ENCODE measurements around the gene BCL2L1. TPM values are rescaled to one million over a fixed set of nuclear protein-coding genes. Genes with fewer than 3 reads are reported as not detected.

BCL2L1 gene
- total RNA-seq, 1 donor from 2014 or later: 136 TPM

DNA sequence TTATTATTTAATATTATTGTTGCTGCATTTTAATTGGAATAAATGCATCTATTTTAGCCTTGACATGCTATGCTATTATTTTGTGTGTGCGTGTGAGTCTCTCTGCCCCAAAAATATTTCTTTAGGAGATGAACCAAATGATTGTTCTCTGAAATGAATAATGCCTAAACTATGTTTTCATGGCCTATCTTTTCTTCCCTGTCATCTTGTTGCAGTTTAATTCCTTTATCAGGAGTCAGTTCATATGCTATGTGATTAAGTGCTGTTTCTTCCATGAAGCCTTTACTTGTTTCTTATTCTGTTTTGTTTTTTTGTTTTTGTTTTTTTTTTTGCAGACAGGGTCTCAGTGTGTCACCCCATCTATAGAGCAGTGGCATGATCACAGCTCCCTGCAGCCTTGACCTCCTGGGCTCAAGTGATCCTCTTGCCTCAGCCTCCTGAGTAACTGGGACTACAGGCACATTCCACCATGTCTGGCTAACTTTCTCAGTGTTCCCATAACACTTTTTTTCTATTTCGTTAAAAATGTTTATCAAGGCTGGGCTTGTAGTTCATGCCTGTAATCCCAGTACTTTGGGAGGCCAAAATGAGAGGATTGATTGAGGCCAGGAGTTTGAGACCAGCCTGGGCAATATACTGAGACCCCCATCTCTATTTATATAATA is 42.1 kb upstream of the BCL2L1 start:
- Mint-ChIP-seq H3K27me3 (ENCODE audit: unreplicated experiment) (no peaks in the 10 kb centered on the region), H3K4me1 (ENCODE audit: low read depth, unreplicated experiment) (no peaks in the 10 kb centered on the region), H3K36me3 (ENCODE audit: unreplicated experiment) (no peaks in the 10 kb centered on the region), H3K9me3 (ENCODE audit: unreplicated experiment) (peaks cover 2% of the 10 kb centered on the region), H3K4me3 (ENCODE audit: unreplicated experiment) (no peak overlapping the region), H3K27ac (ENCODE audit: unreplicated experiment) (no peak overlapping the region)
- DNase-seq: no peak
- TF ChIP-seq, protein P1, sequence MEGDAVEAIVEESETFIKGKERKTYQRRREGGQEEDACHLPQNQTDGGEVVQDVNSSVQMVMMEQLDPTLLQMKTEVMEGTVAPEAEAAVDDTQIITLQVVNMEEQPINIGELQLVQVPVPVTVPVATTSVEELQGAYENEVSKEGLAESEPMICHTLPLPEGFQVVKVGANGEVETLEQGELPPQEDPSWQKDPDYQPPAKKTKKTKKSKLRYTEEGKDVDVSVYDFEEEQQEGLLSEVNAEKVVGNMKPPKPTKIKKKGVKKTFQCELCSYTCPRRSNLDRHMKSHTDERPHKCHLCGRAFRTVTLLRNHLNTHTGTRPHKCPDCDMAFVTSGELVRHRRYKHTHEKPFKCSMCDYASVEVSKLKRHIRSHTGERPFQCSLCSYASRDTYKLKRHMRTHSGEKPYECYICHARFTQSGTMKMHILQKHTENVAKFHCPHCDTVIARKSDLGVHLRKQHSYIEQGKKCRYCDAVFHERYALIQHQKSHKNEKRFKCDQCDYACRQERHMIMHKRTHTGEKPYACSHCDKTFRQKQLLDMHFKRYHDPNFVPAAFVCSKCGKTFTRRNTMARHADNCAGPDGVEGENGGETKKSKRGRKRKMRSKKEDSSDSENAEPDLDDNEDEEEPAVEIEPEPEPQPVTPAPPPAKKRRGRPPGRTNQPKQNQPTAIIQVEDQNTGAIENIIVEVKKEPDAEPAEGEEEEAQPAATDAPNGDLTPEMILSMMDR (IDR thresholded peaks at IDR 0.05; ENCODE audit: partially characterized antibody, unreplicated experiment): no peak

DNA sequence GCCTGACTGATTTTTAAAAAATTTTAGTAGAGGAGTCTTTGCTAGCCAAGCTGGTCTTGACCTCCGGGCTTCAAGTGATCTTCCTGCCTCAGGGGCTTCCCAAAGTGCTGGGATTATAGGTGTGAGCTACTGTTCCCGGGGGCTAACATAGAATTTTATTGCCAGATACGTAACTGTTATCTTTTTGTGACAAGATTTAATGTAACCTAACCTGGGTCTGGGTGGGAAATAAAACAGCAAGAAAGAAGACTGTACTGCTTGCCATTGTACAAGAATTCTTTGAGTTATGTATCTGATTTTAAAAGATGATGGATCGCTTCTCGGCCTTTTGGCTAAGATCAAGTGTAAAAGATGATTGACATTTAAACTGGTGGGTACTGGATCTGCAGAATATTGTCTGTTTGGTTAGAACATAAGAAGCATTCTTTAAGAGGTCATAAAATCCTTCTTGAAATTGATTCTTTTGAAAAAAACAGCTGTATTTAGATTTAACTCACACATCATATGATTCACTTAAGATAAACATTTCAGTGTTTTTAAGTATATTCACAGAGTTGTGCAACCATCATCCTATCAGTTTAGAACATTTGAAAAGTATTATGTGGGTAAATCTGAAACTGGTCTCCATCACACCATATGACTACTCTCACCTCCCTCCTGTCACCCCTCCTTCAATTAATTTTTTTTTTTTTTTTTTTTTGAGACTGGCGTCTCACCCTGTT is 38.0 kb upstream of the BCL2L1 start:
- H3K36me3 Mint-ChIP-seq (ENCODE audit: unreplicated experiment): no peaks in the 10 kb centered on the region
- no peaks in the 10 kb centered on the region for H3K4me1 Mint-ChIP-seq (ENCODE audit: low read depth, unreplicated experiment)
- TF ChIP-seq, protein P1 (IDR thresholded peaks at IDR 0.05; ENCODE audit: partially characterized antibody, unreplicated experiment): no peak
- H3K9me3 Mint-ChIP-seq (ENCODE audit: unreplicated experiment): peaks cover 2% of the 10 kb centered on the region
- no peak for DNase-seq
- no peak overlapping the region for H3K27ac Mint-ChIP-seq (ENCODE audit: unreplicated experiment)
- no peaks in the 10 kb centered on the region for H3K27me3 Mint-ChIP-seq (ENCODE audit: unreplicated experiment)
- no peak overlapping the region for H3K4me3 Mint-ChIP-seq (ENCODE audit: unreplicated experiment)

DNA sequence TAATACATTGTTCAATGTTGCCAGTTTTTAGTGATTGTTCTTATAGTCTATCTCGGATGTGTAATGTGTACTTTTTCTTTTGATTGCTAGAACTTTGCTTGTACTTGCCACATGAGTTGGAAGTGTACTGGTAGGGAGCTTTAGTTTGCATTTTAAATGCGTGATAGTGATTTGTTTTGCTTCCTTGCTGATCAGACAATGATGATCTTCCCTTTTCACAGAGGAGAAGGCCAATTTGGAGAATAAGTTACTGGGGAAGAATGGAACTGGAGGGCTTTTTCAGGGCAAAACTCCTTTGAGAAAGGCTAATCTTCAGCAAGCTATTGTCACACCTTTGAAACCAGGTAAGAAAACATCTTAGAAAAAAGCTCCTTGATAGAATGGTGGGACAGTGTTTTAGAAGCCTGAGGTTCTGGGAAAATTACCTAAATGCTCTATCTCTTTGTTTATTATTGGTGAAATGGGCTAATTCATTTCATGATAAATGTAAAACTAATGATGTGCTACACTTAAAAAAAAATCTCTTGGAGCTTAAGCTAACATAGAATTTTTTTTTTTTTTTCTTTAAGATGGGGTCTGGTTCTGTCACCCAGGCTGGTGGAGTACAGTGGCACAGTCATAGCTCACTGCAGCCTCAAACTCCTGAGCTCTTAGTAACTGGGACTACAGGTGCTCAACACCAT is 37.3 kb upstream of the BCL2L1 start:
- TF ChIP-seq, protein P1 (IDR thresholded peaks at IDR 0.05; ENCODE audit: partially characterized antibody, unreplicated experiment): no peak
- Mint-ChIP-seq H3K27me3 (ENCODE audit: unreplicated experiment) (no peaks in the 10 kb centered on the region), H3K4me3 (ENCODE audit: unreplicated experiment) (no peak overlapping the region), H3K9me3 (ENCODE audit: unreplicated experiment) (peaks cover 2% of the 10 kb centered on the region), H3K4me1 (ENCODE audit: low read depth, unreplicated experiment) (no peaks in the 10 kb centered on the region), H3K27ac (ENCODE audit: unreplicated experiment) (no peak overlapping the region), H3K36me3 (ENCODE audit: unreplicated experiment) (no peaks in the 10 kb centered on the region)
- no peak for DNase-seq

DNA sequence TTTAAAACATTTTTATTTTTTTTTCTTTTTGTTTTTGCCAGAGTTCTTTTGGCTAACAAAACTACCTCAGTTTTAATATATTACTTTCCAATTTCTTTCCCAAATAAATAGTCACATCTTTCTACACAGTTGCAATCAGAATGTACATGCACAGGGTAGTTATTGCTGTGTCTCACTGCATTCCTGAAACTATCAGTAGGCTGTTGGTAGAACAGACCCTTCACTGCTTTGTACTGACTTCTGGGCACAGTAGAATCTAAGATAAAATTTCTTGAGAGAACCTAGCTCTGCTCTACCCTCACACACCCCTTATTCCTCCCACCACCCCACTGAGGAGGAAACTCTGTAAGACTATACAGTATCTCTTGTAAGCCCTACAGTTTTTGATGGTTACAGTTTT is 36.3 kb upstream of the BCL2L1 start:
- TF ChIP-seq, protein P1 (IDR thresholded peaks at IDR 0.05; ENCODE audit: partially characterized antibody, unreplicated experiment): no peak
- H3K4me1 Mint-ChIP-seq (ENCODE audit: low read depth, unreplicated experiment): no peaks in the 10 kb centered on the region
- no peaks in the 10 kb centered on the region for H3K27me3 Mint-ChIP-seq (ENCODE audit: unreplicated experiment)
- DNase-seq: no peak
- H3K9me3 Mint-ChIP-seq (ENCODE audit: unreplicated experiment): peaks cover 2% of the 10 kb centered on the region
- no peaks in the 10 kb centered on the region for H3K36me3 Mint-ChIP-seq (ENCODE audit: unreplicated experiment)
- no peak overlapping the region for H3K27ac Mint-ChIP-seq (ENCODE audit: unreplicated experiment)
- H3K4me3 Mint-ChIP-seq (ENCODE audit: unreplicated experiment): no peak overlapping the region

DNA sequence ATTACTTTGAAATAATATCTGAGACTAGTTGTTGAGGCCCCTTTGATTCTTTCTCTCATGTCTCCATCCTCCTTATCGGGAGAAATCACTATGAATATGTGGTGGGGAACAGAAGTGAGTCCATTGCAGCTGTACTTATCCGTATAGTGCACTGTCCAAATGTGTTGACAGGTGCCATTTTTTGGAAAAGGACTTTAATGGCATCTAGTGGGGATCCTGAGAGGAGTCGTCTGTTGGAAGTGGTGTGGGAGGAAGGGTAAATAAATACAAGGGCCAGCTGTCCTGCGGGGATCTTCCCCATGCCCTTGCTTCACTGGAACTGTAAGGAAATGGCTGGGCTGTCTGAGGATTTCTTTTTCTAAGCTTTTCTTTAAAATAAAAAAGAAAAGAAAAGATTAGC is 35.9 kb upstream of the BCL2L1 start:
- no peaks in the 10 kb centered on the region for H3K27me3 Mint-ChIP-seq (ENCODE audit: unreplicated experiment)
- H3K4me3 Mint-ChIP-seq (ENCODE audit: unreplicated experiment): no peak overlapping the region
- no peaks in the 10 kb centered on the region for H3K36me3 Mint-ChIP-seq (ENCODE audit: unreplicated experiment)
- H3K27ac Mint-ChIP-seq (ENCODE audit: unreplicated experiment): no peak overlapping the region
- DNase-seq: no peak
- peaks cover 2% of the 10 kb centered on the region for H3K9me3 Mint-ChIP-seq (ENCODE audit: unreplicated experiment)
- TF ChIP-seq, protein P1 (IDR thresholded peaks at IDR 0.05; ENCODE audit: partially characterized antibody, unreplicated experiment): no peak
- H3K4me1 Mint-ChIP-seq (ENCODE audit: low read depth, unreplicated experiment): no peaks in the 10 kb centered on the region

All from glutamatergic neuron (in vitro differentiated cells).